Esophagus muscularis mucosa (tissue), 4 donors: ENCODE results near the gene ZNF831.

Source experiments
- EP300 ChIP-seq: sonication (generic); formaldehyde crosslinking; IDR thresholded peaks from one replicate; pipeline ENCODE4 v1.6.1; 2017; ENCODE audit warnings: antibody characterized with exemption
- POLR2A ChIP-seq: fragments of 450-650 bp; IDR thresholded peaks from one replicate; pipeline ENCODE4 v1.6.1; 2017; ENCODE audit warnings: antibody characterized with exemption, moderate library complexity, mild to moderate bottlenecking, low read depth
- POLR2AphosphoS5 ChIP-seq, 2 donors: sonication (generic); formaldehyde crosslinking; IDR thresholded peaks; one replicate each; pipeline ENCODE4 v1.6.1; 2017; ENCODE audit warnings: antibody characterized with exemption in 2 of 2
- TF ChIP-seq, protein P1 (sequence below), 3 experiments: fragments of 200-600 bp in 2 of 3; fragments of 450-650 bp in 1 of 3; sonication (generic) in 2 of 3; IDR thresholded peaks; one replicate each; pipeline ENCODE4 v1.5.1; 2017 to 2019; ENCODE audit warnings: antibody characterized with exemption in 3 of 3, mild to moderate bottlenecking in 2 of 3, moderate library complexity in 1 of 3

DNA sequence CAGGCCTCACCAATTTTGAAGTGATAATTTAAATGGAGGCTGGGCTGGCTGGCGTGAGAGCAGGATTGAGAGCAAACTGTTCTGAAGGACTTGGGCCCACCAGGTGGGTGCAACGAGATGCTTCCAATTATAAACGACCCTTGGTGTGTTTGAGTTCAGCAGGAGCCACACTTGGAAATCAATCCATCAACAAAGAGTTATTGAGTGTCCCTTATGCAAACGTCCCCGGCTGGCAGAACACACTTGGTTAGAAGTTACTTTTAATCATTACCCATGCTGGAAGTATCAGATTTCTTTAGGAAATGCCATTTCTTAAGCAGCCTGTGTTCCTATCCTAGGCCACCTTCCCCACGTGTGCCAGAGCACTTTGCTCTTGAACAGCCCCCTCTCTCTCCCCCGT lies 37.8 kb upstream of the ZNF831 start:
- TF ChIP-seq, protein P1, sequence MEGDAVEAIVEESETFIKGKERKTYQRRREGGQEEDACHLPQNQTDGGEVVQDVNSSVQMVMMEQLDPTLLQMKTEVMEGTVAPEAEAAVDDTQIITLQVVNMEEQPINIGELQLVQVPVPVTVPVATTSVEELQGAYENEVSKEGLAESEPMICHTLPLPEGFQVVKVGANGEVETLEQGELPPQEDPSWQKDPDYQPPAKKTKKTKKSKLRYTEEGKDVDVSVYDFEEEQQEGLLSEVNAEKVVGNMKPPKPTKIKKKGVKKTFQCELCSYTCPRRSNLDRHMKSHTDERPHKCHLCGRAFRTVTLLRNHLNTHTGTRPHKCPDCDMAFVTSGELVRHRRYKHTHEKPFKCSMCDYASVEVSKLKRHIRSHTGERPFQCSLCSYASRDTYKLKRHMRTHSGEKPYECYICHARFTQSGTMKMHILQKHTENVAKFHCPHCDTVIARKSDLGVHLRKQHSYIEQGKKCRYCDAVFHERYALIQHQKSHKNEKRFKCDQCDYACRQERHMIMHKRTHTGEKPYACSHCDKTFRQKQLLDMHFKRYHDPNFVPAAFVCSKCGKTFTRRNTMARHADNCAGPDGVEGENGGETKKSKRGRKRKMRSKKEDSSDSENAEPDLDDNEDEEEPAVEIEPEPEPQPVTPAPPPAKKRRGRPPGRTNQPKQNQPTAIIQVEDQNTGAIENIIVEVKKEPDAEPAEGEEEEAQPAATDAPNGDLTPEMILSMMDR (IDR thresholded peaks at IDR 0.05): no peak
- TF ChIP-seq POLR2AphosphoS5 (IDR thresholded peaks at IDR 0.05) (no peak), EP300 (no peak), POLR2A (no peak)
